Measurements from ENCODE around the gene SMAP1.

Gene SMAP1

GRCh38 chr6:70889270-70889669 lies 221.6 kb downstream of the SMAP1 start:
- no peak for DNase-seq (ENCODE audit: low read depth)
- H3K4me3 ChIP-seq (ENCODE audit: control insufficient read depth, low read depth, low read length) = no peak overlapping the region
- TF ChIP-seq, protein P1, sequence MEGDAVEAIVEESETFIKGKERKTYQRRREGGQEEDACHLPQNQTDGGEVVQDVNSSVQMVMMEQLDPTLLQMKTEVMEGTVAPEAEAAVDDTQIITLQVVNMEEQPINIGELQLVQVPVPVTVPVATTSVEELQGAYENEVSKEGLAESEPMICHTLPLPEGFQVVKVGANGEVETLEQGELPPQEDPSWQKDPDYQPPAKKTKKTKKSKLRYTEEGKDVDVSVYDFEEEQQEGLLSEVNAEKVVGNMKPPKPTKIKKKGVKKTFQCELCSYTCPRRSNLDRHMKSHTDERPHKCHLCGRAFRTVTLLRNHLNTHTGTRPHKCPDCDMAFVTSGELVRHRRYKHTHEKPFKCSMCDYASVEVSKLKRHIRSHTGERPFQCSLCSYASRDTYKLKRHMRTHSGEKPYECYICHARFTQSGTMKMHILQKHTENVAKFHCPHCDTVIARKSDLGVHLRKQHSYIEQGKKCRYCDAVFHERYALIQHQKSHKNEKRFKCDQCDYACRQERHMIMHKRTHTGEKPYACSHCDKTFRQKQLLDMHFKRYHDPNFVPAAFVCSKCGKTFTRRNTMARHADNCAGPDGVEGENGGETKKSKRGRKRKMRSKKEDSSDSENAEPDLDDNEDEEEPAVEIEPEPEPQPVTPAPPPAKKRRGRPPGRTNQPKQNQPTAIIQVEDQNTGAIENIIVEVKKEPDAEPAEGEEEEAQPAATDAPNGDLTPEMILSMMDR (IDR thresholded peaks at IDR 0.05; ENCODE audit: control insufficient read depth, insufficient read depth, low read depth, low read length, missing control alignments) = no peak

- no peak for DNase-seq (ENCODE audit: low read depth)
- H3K4me3 ChIP-seq (ENCODE audit: control insufficient read depth, low read depth, low read length) = no peak overlapping the region
- TF ChIP-seq, protein P1 (IDR thresholded peaks at IDR 0.05; ENCODE audit: control insufficient read depth, insufficient read depth, low read depth, low read length, missing control alignments) = no peak
These were observed 226.3 kb downstream of the SMAP1 start for GRCh38 chr6:70894001-70894400.

- TF ChIP-seq, protein P1 (IDR thresholded peaks at IDR 0.05; ENCODE audit: control insufficient read depth, insufficient read depth, low read depth, low read length, missing control alignments) = no peak
- H3K4me3 ChIP-seq (ENCODE audit: control insufficient read depth, low read depth, low read length) = no peak overlapping the region
- DNase-seq (ENCODE audit: low read depth) = no peak
These were observed 232.4 kb downstream of the SMAP1 start for GRCh38 chr6:70900047-70900446.

DNA sequence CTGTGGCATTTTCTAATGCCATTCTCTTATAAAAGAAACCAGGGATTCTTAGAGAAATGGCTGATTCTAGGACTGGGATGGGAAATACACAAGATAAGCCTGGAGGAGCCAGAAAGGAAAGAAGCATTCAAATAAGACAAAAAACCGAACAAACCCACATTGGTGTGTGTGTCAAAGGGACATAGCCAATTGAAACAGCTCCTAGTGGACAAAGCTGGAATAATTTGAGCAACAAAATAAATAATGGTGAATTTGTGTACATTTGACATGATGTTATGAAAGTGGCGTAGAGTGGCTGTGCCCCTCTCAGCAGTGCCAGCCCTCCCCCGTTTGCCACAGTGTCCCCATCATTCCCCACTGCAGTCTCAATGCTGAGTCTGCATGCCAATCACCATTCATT lies 233.6 kb downstream of the SMAP1 start:
- TF ChIP-seq, protein P1 (IDR thresholded peaks at IDR 0.05; ENCODE audit: control insufficient read depth, insufficient read depth, low read depth, low read length, missing control alignments) = peak; percentile 39
- H3K4me3 ChIP-seq (ENCODE audit: control insufficient read depth, low read depth, low read length) = no peak overlapping the region
- no peak for DNase-seq (ENCODE audit: low read depth)

- DNase-seq (ENCODE audit: low read depth) = no peak
- TF ChIP-seq, protein P1 (IDR thresholded peaks at IDR 0.05; ENCODE audit: control insufficient read depth, insufficient read depth, low read depth, low read length, missing control alignments) = no peak
- H3K4me3 ChIP-seq (ENCODE audit: control insufficient read depth, low read depth, low read length) = no peak overlapping the region
These were observed 236.2 kb downstream of the SMAP1 start for GRCh38 chr6:70903665-70904452.

DNA sequence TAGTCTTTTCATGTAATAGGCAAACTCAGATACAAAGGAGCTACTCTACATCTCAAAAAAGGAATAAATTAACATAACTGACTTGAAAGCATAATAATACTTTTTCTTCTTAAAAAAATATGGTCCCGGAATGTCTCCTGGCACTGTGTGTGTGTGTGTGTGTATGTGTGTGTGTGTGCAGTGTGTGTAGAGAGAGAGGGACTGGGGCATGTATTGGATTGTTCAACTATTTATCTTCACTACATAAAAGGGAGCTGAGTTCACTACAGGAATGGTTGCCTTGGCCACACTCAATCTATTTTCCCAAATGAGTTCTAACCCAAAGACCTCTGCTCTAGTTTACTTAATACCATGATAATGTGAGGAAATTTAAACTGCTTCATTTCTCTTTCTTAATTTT lies 238.1 kb downstream of the SMAP1 start:
- TF ChIP-seq, protein P1 (IDR thresholded peaks at IDR 0.05; ENCODE audit: control insufficient read depth, insufficient read depth, low read depth, low read length, missing control alignments) = no peak
- no peak overlapping the region for H3K4me3 ChIP-seq (ENCODE audit: control insufficient read depth, low read depth, low read length)
- no peak for DNase-seq (ENCODE audit: low read depth)

All from AG09309 (cell line).